Stimulated activated CD4-positive, alpha-beta T cell treated with anti-CD3 and anti-CD28 coated beads, Interleukin-1b, Interleukin-23, amount 100 ng/mL, for 4 hours (primary cell): ENCODE data around the gene TCAP.

Experiments
- DNase-seq, 2 donors: peaks; one replicate each; pipeline ENCODE4 v3.0.0-alpha.2; 2020; ENCODE audit warnings: low read depth in 2 of 2

TCAP gene, protein sequence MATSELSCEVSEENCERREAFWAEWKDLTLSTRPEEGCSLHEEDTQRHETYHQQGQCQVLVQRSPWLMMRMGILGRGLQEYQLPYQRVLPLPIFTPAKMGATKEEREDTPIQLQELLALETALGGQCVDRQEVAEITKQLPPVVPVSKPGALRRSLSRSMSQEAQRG

DNA sequence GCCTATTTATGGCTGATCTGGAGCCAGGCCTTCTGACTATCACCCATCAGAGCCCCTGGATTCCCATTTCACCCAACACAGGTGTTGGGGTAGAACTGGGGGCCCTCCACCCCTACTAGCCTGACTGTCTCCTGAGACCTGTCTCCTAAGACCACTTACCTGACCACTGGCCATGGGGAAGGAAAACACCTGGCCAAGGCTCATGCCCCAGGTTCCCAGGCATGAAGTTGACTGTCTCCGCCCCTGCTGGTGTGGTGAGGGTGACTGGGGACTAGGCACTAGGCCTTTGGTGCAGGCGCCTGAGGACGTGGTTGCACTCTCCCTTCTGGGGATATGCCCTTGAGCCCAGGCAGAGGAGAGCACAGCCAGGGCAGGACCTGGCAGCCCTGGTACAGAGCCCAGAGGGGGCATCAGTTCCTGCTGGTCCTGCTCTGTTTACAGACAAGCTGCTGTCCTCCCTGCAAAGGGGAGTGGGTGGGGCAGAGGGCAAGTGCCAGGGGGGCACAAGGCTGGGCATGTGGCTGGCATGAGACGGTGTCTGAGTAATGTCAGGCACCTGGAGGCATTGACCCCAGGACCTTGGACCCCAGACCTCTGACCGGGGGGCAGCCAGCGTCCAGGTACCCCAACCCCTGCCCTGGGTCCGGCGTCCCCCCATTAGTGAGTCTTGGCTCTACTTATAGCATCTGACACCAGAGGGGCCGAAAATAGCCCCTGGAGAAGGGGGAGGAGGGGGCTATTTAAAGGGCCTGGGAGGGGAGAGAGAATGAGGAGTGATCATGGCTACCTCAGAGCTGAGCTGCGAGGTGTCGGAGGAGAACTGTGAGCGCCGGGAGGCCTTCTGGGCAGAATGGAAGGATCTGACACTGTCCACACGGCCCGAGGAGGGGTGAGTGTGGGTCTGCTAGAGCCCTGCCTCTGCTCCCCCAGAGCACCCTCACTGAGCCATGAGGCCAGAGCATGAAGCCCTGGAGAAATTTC, at the start of gene TCAP:
Gene TCAP, plus strand, starts transcription at position 769 of the 981 bp plus-strand sequence. Its CDS starts 11 bp downstream, at position 780.
- no peak for DNase-seq

DNA sequence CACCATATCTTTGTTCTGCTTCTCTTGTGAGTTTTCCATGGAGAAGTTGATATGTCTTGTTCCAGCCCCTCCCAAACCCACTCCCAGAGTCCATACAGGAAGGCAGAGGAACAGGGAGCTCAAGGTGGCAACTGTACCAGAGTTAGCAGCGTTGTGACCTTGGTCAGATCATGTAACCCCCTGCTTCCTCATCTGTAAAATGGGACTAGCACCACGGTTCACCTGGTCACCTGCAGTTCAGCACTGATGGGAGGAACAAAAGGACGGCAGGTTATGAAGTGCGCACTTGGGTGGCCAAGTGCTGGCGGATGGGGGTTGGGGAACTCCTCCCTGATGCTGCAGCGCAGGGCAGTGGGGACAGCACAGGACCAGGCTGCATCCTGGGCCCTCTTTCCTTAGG, 49.7 kb upstream of the TCAP start:
- DNase-seq: no peak

DNA sequence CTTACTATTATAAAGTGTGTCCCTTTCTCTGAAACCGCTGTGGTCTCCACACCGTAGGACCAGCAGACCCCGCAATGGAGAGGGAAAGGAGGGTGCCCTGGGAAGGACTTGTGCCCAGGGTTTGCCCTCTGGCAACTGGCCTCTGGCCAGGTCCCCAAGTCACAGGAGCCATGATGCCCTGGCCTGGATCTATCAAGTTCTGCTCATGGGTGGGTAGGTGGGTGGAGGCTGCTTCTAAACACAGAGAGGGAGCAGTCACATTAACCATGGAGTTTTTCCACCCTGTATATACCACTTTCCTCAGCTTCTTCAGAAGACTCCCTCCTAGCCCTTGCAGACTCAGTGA, 48.1 kb upstream of the TCAP start:
- DNase-seq: no peak

DNA sequence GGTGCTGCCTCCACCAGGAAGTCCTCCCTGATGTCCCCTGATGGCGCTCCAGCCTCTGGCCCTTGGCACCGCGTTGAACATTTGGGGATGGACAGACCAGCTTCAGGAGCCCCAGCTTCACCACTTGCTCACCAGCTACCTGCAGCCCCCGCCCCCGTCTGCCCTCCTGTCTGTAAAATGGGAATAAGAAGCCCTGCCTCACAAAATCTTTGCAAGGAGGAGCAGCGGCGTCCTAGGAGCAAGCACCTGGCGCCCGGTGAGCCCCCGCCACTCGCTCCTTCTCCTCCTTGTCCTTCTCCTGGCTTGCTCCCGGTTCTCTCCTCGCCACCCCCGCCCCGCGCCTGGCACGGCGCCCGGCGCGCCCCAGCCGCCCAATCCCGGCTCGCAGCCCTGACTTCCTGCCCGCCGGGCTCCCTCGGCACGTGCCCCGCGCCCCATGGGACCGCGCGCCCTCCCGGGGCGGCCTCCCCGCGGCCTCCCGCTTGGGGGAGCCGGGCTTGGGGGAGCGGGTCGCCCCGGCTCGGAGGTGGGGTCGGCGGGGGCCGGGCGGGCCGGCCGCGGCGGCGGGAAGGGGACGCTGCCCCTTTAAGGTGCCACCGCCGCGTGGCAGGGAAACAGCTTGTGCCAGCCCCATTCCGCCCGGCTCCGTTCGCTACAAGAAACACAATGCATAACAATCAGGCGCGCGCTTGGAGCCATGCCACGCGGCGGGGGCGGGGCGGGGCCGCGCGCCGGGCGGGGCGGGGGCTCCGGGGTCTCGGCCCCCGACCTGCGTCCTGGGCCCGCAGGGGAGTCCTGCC, 47.5 kb upstream of the TCAP start:
- peak; percentile 41 to 56 for DNase-seq

DNA sequence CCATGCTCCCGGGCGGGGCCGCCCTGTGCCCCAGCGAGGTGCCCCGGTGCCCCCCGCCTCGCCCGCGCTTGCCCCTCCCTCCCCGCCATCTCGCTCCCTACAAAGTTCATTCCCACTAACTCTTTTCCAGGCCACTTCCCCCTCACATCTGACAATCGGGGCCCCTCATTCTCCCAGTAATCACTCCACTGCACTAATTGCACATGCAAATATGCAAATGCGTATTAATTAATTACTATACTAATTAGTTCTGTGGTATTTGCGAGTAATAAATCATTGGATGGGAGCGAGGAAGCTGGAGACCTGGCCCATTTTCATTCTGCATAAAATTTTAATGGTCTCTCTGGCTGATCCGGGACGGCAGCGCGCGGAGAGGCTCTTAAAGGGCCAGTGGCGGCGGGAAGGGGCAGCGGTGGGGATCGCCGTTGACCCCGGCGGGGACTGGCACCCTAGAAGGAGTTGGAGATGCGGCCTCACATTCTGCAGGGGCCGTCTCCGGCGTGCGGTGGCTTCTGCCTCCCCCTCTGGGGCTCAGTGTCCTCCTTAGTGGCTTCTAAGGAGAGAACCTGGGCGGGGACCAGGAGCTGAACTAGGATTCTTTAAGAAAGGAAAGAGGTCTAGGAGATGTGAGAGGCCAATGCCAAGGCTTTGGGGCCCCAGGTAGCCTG, 46.8 kb upstream of the TCAP start:
- no peak for DNase-seq

DNA sequence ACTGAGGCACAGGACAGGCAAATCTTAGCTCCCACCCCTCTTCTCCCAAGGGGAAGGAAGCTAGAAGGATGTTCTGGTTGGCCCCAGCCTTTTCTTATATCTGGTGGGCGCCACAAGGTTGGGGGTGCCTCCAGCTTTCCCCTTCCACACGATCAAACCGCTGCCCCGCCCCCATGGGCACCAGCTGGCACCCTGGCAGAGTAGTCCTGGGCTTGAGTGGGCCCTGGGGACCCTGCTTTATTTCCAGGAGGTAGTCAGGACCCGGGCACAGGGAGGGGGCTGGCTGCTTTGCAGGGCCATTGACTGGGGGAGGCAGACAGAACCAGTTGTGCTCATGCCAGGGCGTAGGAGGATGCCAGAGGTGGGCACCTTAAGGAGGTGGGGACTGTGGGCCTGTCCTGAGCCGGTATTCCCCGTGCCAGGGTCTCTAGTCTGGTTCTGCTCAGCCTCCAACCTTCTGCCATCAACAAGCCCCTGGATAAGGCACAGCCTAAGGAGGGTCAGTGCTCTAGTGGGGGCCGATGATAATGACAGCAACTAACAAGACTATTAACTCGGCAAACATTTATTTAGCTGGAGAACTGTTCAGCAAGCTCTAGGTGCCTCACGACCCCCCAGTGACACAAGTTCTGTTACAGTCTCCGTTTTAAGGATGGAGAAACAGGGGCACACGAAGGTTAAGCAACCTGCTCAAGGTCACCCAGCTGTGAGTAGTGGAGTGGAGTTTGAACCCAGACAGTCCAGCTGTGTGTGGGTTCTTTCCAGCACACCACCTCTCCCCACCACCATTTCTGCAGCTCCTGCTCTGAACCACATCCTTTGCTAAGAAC, 46.0 kb upstream of the TCAP start:
- no peak for DNase-seq

DNA sequence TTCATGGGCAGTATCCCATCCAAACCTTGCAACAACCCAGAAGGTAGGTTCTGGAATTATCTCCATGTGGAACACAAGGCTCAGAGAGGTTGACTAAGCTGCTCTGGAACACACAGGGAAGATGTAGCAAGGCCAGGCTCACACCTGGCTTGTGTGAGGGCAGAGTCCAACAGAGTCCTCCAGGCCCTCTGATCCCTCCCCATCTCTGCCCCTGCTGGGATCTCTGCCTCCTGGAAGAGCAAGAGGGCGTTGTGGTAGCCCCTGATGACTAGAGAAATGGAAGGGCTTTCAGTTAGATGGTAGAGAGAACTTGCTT, 45.4 kb upstream of the TCAP start:
- no peak for DNase-seq

DNA sequence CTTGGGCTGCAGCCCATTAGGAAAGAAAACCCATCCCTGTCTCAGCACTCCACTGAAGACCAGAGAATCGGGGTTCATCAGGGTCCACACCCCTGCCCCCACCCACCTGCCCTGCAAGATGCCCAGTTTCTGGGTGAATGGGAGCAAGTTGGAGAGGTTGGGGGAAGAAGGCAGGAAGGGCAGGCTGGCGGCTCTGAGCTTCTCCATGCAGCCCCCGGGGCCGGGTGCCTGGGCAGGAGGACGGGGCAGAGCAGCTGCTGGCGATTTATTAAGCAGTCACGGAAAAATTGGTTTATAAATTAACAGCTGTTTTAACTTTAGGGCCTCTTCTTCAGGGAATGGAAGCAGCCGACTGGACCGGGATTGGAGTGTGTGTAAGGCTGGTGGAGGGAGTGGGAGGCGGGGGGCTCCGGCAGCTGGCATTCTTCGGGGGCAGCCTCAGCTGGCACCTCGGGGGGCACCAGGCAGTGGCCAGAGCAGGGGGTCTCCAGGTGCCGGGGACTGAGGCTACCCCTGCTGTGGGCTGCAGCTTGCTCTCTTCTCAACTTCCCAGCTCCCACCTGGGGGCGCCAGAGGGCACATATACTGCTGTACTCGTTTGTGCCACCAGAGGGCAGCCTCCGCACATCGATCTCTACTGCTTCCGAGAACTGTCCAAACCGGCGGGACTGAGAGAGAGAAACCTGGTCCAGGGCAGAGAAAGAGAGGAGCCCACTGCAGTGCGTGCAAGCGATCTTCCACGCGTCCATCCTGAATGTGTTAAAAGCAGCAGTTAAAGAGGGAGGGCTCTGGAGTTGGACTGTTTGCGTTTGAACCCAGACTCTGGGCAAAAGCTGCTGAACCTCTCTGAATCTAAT, 43.4 kb upstream of the TCAP start:
- peak; percentile 82 to 92 for DNase-seq

DNA sequence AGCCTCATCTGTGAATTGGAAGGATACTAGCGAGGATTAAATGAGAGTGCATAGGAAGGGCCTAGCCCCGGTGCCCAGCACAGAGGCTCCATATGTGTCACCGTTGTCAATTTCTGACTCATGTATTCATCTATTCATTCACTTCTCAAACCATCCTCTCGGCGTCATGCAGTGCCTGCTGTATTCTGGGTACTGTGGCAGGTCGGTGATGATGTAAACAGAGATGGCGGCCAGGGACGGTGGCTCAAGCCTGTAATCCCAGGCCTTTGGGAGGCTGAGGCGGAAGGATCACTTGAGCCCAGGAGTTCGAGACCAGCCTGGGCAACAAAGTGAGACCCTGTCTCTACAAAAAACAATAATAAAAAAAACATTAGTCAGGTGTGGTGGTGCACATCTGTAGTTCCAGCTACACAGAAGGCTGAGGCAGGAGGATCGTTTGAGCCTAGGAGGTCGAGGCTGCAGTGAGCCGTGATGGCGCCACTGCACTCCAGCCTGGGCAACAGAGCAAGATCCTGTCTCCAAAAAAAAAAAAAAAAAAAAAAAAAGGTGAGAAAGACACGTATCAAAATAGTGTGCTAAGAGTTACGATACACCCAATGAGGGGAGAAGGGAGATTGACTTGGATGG, 42.7 kb upstream of the TCAP start:
- DNase-seq: no peak

DNA sequence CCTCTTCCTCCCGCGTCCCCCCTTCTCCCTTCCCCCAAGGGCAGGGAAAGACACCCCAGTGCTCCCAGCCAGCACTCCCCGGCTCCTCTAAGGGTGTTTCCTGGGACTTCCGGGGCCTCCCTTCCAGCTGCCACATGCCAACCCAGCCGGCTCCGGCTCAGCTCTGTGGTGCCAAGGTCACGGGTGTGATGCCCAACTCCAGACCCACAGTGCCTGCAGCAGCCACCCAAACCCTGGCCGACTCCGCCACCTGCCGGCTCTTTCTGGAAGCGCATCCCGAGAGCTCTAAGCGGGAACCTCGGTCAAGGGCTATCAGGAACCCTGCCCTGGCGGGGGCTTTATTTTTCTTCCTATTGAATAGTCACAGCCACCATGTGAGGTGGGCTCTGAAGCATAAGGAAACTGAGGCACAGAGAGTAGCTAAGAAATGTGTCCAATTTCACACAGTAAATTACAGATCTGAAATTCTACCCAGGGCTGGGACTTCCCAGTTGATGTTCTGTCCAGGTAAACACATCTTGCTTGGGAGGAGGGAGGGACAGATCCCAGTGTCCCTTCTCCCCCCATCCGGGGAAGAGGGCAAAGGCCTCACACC, 41.7 kb upstream of the TCAP start:
- peak; percentile 84 to 85 for DNase-seq

DNA sequence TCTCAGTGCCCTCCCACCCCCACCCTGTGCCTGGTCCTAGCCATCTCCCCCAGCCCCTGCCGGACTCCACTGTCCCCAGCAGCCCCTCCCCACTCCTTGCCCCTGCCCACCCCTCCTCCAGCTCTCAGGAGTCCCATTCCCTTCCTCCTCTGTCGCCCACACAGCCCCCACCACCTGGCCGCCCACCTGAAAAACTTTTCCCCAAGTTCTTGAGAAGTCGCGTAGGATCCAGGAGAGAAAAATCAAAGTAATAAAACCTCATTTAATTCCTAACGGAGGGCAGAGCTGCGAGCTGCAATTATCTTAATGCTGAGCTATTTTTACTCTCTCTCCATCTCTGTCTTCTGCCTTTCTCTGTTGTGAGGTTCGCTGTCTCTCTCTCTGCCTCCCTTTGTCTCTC, 40.8 kb upstream of the TCAP start:
- DNase-seq: no peak

DNA sequence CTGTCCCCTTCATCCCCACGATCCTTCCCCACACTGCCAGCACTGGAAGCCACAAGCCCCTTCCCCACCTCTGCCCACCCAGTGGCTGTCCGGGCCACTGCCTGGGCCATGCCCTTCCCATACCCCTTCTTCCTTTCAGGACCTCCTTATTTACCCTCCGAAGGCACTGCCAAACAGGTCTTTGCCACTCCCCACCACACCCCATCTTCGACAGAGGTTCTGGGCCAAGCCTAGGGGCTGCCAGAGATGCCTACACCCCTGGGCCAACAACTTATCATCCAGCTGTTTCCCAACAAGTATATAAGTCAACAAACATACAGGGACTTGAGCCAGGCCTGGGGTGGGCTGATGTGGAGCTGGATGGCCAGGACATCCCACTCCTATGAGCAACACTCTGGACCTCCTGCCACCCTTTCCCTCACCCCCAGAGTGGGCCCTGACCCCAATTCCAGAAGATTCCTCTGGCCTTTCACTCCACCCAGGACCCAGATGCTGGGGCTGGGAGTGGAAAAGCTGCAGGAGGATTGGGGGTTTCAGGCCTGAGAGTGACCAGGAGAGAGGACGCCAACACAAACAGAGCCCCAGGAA, 39.9 kb upstream of the TCAP start:
- no peak for DNase-seq

DNA sequence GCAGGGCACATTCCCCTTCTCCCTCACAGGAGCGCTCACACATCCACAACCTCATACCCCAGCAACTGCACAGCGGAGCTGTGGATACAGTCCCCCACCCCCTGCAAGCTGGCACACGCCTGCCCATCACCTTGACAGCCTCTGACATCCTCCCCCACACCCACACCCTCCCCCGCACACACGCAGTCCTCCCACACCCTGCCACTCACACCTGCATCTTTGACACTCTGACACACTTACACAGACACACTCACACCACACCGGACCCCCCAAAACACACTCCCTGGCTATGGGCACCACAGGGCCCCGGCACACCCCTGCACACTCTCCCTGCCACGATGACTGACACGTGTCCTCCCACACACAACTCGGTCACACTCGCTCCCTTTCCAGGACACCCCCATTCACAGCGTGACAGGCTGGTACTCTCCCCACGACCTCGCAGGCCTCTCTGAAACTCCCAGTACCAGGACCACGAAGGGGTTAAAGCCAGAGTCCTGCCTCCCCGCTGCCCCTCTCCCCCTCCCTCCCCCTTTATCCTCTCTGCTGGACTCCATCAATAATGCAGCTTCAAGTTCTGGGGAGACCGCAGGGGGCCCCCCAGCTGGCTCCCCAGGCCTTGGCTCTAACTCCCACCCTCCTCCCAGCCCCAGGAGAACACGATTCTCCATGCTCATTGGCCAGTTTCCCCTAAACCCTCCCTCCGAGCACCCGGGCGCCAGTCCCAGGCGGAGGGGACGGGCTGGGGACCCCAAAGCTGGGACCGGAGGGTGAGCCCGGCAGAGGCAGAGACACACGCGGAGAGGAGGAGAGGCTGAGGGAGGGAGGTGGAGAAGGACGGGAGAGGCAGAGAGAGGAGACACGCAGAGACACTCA, 38.7 kb upstream of the TCAP start, which contains the start of gene PPP1R1B:
Gene PPP1R1B, plus strand, starts transcription at position 782 of the 876 bp plus-strand sequence. CDS start 441 bp downstream, outside the sequence.
- DNase-seq: no peak

DNA sequence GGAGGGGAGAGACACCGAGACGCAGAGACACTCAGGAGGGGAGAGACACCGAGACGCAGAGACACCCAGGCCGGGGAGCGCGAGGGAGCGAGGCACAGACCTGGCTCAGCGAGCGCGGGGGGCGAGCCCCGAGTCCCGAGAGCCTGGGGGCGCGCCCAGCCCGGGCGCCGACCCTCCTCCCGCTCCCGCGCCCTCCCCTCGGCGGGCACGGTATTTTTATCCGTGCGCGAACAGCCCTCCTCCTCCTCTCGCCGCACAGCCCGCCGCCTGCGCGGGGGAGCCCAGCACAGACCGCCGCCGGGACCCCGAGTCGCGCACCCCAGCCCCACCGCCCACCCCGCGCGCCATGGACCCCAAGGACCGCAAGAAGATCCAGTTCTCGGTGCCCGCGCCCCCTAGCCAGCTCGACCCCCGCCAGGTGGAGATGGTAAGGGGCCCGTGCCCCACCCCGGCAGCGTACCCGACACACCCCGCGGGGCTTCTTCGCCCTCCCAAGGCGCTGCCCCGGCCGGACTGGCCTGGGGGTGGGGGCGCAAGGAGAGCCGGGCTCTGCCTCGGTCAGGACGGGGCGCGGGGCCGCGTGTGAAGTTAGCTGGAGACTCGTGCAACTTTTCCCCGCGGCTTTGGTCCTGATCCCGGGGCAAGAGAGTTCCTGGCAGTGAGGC, 38.0 kb upstream of the TCAP start:
- DNase-seq: no peak

DNA sequence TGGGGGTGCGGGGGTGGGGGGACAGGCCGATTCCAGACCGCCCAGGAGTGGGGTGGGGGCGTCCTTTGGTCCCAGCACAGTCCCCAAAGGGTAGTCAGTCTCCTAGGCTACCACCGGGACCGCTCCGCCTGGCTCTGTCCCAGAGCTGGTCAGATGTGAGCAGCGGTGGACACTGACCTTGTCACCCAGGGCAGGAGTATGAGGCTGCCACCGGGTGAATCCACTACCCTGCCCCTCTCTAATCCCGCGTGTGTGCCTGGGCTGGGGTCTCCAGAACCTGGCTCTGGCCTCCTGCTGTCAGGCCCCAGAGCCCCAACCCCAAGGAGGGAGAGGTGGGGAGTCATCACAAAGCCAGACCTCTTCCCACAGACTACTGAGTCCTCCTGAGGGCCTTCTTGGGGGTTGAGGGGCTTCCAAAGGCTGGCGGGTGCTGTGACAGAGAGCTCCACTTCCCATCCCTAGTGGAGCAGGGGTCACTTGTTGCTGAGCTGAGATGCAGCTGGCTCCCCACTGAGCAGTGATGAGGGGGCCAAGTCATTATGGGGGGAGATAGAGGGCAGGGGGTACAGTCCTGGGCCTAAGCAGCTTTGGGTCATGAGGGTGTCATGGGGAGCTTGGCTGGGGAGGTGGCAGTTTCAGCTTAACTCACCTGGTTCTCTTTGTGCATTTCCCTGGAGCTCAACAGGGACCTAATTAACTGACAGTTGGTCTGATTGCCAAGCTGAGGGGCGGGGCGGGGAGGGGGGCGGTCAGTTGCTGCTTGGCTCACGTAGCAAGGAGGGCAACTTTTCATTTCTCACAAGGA, 37.2 kb upstream of the TCAP start:
- DNase-seq: no peak
